ENCODE measurements around the gene LPAR6. TPM values are rescaled to one million over a fixed set of nuclear protein-coding genes. Genes with fewer than 3 reads are reported as not detected.

The LPAR6 gene
- total and polyA plus RNA-seq, 2 donors from 2014 or later = 29.3 to 45.1 TPM

GRCh38 chr13:48403913-48404312 is 9.0 kb downstream of the LPAR6 start:
- no peaks in the 10 kb centered on the region for H3K27me3 ChIP-seq (ENCODE audit: control insufficient read depth, insufficient read depth, low read length)
- H3K4me1 ChIP-seq (ENCODE audit: control insufficient read depth in 2 of 3, insufficient read depth in 2 of 3, low read depth in 1 of 3, low read length in 3 of 3) = peaks cover 6 to 28% (median 16%) of the 10 kb centered on the region in 3 donors
- H3K4me3 ChIP-seq (ENCODE audit: low read length in 3 of 3) = no peak overlapping the region
- H3K9me3 ChIP-seq (ENCODE audit: control insufficient read depth in 2 of 3, insufficient read depth in 1 of 3, low read length in 3 of 3) = no peaks in the 10 kb centered on the region
- intact Hi-C loops (cut with DNase I) = no loop called here
- FAIRE-seq (no peak), DNase-seq (no peak)
- no peak for TF ChIP-seq CTCF (IDR thresholded peaks at IDR 0.05; ENCODE audit: borderline replicate concordance, extremely low read depth, insufficient read depth)
- H3K36me3 ChIP-seq (ENCODE audit: control insufficient read depth in 2 of 3, insufficient read depth in 3 of 3, low read length in 3 of 3) = no peaks in the 10 kb centered on the region
- H3K9ac ChIP-seq (ENCODE audit: low read length in 3 of 3) = no peak overlapping the region
- H3K27ac ChIP-seq (ENCODE audit: low read depth in 2 of 2, low read length in 2 of 2) = peak overlapping the region in 1 of 2 donors; percentile 50

- H3K9me3 ChIP-seq (ENCODE audit: control insufficient read depth in 2 of 3, insufficient read depth in 1 of 3, low read length in 3 of 3) = no peaks in the 10 kb centered on the region
- peak overlapping the region in 1 of 2 donors; percentile 50 for H3K27ac ChIP-seq (ENCODE audit: low read depth in 2 of 2, low read length in 2 of 2)
- H3K4me3 ChIP-seq (ENCODE audit: low read length in 3 of 3) = peak overlapping the region in 1 of 3 donors; percentile 3
- peaks cover 6 to 29% (median 16%) of the 10 kb centered on the region in 3 donors for H3K4me1 ChIP-seq (ENCODE audit: control insufficient read depth in 2 of 3, insufficient read depth in 2 of 3, low read depth in 1 of 3, low read length in 3 of 3)
- H3K9ac ChIP-seq (ENCODE audit: low read length in 3 of 3) = no peak overlapping the region
- intact Hi-C loops (cut with DNase I) = no loop called here
- no peaks in the 10 kb centered on the region for H3K36me3 ChIP-seq (ENCODE audit: control insufficient read depth in 2 of 3, insufficient read depth in 3 of 3, low read length in 3 of 3)
- H3K27me3 ChIP-seq (ENCODE audit: control insufficient read depth, insufficient read depth, low read length) = no peaks in the 10 kb centered on the region
- FAIRE-seq = no peak
- TF ChIP-seq CTCF (IDR thresholded peaks at IDR 0.05; ENCODE audit: borderline replicate concordance, extremely low read depth, insufficient read depth) = no peak
- no peak for DNase-seq
These were observed 9.7 kb downstream of the LPAR6 start for GRCh38 chr13:48403151-48403631.

DNA sequence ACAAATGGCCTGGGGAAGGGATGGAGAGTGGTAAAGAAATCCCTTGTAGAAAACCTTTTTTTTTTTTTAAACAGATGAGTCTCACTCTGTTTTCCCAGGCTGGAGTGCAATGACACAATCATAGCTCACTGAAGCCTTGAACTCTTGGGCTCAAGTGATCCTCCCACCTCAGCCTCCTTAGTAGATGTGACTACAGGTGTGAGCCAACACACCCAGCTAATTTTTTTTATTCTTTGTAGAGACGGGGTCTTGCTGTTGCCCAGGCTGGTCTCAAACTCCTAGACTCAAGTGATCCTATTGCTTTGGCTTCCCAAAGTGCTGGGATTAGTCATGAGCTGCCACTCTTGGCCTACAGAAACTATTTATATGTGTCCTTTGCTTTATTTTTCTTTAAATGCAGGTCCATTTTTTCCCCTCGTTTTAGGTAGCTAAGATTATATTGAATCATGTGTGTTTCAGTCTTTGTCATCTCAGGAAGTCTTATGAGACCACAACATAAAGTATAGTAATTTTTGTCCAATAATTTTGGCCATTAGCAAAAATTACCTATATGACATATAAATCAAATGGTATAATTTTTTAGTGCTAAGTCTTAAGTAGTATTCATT is 10.5 kb downstream of the LPAR6 start:
- no peaks in the 10 kb centered on the region for H3K36me3 ChIP-seq (ENCODE audit: control insufficient read depth in 2 of 3, insufficient read depth in 3 of 3, low read length in 3 of 3)
- H3K4me3 ChIP-seq (ENCODE audit: low read length in 3 of 3) = no peak overlapping the region
- FAIRE-seq (no peak), DNase-seq (no peak)
- intact Hi-C loops (cut with DNase I) = no loop called here
- no peak overlapping the region for H3K9ac ChIP-seq (ENCODE audit: low read length in 3 of 3)
- no peak overlapping the region for H3K27ac ChIP-seq (ENCODE audit: low read depth in 2 of 2, low read length in 2 of 2)
- no peaks in the 10 kb centered on the region for H3K9me3 ChIP-seq (ENCODE audit: control insufficient read depth in 2 of 3, insufficient read depth in 1 of 3, low read length in 3 of 3)
- no peaks in the 10 kb centered on the region for H3K27me3 ChIP-seq (ENCODE audit: control insufficient read depth, insufficient read depth, low read length)
- TF ChIP-seq CTCF (IDR thresholded peaks at IDR 0.05; ENCODE audit: borderline replicate concordance, extremely low read depth, insufficient read depth) = no peak
- H3K4me1 ChIP-seq (ENCODE audit: control insufficient read depth in 2 of 3, insufficient read depth in 2 of 3, low read depth in 1 of 3, low read length in 3 of 3) = peaks cover 6 to 31% (median 18%) of the 10 kb centered on the region in 3 donors

Data from kidney (tissue), 14 donors.